SW 1271 (cell line): ENCODE measurements around the gene CLEC12A.

Experiments
- DNase-seq, 2 experiments: peaks; one replicate each; lab custom pipeline; 2025; lab: John Stamatoyannopoulos, UW

CLEC12A gene

GRCh38 chr12:10033783-10034545 is 62.8 kb downstream of the CLEC12A start:
- DNase-seq: peak in 1 of 2 experiments; percentile 56
